ENCODE measurements around the gene ZNF407.

The ZNF407 gene

DNA sequence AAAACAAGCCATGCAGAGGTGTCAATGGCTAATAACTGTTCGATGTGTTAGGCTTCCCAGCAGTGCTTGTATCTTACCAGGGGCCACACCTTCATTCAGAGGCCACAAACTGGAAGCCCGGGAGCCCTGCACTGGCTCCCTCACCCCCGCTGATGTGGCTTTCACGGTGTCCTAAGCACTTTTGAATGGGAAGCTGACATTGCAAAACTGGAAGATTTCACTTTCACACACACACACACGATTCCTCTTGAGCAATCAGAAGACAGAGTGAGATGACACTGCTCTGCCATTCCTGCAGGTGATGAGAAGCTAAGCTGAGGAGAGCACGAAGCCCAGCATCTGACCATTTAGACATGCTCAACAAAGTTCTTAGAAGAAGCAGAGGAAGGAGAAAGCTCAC lies 8.6 kb upstream of the ZNF407 start:
- no peak for DNase-seq (ENCODE audit: low read depth)

DNA sequence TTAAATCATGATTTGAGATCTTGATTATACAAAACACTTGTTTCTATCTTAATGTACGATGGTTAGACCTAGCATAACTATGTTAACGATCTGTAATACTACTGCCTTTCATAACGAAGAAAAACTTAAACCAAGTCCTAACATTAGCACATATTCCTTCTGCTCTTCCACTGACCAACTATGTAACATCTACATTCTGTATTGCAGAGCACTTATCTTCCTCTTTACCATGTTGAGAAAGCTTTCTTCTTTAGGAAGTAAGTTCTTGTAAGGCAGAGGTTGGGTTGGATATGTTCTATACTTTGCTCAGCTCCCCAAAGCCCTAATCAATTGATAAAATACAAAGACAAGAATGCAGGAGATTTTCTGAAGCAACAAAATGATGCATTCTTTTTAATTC lies 7.9 kb upstream of the ZNF407 start:
- no peak for DNase-seq (ENCODE audit: low read depth)

DNA sequence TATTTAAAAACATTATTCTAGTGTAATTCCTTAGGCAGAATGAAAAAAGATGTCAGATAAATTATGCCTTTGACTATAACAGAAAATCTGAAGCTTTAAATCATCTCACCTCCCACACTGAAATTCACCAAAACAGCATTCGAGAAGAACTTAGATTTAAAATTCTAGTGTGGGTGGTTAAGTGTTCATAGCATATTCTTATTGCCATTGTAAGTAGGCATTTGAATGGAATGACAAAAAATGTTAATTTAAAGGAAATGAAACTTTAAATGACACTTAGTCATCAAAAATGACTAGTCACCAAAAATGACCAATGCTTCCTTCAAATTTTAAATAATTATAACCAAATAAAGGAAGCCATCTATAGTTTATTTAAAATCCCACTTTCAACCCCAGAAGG lies 7.0 kb upstream of the ZNF407 start:
- DNase-seq (ENCODE audit: low read depth): no peak

DNA sequence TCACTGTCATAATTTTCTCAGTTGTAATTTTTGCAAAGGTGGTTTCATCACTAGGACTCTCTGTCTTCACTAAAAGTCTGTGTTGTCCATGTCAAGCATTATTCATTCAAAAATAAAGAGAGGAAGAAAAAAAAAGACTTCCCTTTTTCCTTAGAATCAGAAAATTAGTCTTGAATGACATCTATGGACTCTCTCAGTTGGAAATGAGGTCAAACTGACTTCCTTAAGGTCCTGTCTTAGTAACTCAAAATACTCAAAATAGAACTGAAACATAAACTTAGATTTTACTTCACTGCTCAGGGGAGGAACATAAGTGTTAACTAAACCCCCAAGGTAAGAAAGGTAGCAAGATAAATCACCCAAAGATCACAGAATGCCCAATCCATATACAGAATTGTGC lies 2.2 kb upstream of the ZNF407 start:
- DNase-seq (ENCODE audit: low read depth): no peak

DNA sequence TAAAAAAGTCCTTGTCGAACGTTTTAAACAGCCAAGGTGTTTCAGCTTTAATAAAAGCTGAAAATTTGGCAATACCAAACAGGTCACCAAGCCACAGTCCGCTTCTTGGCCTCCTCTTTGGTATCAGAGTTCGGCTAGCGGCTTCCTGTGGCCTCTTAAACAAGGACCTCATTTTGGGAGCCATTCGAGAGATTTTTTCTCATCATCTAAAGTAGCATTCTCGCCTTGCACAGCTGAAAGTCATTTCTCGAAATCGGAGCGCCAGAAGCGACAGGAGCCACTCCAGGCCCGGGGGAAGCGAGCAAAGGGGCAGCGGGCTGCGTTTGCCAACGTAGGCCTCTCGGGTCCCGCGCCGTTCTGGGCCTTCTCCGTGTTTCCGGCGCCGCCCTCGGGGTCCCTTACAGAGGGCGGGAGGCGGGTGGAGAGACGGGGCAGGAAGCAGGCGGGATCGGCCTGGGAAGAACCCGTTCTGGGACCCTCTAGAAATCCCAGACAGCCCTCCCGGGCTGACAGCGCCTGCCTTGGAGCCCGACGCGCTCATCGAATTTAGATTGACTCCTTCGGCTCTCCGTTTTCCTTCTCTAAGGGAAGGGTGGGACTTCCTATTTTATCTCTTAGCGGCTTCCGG lies 522 bp upstream of the ZNF407 start:
- DNase-seq (ENCODE audit: low read depth): peak; percentile 43

DNA sequence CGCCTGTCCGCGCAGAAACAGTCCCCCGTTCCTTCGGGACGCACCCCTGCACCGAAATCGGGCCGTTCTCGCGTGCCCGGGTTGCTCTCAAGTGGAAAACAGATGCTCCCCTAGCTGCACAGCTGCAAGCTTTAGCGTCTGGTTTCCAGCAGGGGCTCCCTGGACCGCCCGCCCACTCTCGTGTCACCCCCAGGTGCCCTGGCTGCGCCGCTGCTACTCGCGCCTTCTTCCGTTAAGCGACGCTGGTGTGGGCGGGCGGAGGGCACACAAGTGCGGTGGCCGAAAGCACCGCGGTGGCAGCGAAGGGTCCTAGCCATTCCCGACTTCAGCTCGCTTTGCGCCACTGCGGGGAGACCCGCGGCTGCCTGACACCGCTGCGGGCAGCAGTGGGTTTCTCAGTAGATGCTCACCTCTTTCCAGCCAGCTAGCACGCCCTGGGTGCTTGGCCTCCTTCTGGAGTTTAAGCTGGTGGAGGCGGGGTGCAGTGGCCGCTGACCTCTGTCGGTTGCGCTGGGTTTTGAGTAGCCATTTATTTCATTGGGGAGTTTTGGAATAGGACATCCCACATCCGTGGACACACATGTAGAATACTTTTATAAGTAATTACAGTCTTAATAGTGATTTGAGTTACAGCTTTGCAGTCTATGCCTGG lies 806 bp downstream of the ZNF407 start:
- DNase-seq (ENCODE audit: low read depth): peak; percentile 45

DNA sequence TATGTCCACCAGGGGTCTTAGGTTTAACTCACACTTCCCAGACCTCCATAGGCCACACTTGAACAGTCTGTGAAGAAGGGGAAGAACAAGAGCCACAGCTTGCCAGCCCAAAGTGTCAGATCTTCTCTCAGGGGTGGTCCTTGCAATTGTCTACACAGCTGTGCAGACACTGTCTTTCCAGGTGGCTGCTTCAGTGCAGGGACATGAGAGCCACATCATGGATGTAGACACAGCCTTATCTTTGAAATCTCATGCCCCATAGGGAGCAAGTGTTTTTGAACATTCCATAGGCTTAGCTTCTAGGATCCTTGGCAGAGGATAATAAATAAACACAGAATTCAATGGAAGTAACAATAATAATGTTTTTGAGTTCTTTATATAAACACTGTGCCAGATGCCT lies 6.7 kb downstream of the ZNF407 start:
- no peak for DNase-seq (ENCODE audit: low read depth)

DNA sequence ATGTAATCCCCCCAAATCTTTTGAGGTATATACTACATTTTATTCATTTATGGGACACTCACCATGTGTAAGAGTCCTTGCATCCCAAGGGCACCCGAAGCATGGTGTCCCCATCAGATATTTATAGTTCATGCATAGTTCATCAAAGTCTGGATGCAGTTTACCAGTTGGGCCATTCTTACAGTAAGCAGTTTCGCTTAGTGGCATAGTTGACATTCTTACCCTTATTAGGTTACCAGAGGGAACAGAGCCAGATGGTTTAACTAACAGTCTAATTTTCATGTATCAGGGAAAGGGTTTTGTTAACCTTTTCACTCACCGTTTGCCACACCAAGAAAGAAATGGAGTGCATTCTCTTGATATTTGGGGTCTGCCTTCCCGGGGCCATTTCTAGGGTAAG lies 7.1 kb downstream of the ZNF407 start:
- DNase-seq (ENCODE audit: low read depth): no peak

DNA sequence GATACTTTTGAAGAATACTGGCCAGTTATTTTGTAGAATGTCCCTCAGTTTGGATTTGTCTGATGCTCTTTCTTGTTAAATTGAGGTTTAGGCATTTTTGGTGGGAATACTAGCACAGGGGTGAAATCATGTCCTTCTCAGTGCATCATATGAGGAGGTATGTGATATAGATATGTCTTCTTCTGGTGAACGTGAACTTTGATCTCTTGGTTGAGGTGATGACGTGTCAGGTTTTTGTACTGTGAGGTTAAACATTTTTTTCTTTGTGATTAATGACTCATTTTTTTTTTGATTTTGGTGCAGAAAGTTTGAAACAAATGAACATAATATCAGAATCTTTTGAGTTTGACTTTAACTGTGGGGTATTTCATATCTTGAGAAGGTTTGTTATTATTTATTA lies 11.0 kb downstream of the ZNF407 start:
- DNase-seq (ENCODE audit: low read depth): no peak

DNA sequence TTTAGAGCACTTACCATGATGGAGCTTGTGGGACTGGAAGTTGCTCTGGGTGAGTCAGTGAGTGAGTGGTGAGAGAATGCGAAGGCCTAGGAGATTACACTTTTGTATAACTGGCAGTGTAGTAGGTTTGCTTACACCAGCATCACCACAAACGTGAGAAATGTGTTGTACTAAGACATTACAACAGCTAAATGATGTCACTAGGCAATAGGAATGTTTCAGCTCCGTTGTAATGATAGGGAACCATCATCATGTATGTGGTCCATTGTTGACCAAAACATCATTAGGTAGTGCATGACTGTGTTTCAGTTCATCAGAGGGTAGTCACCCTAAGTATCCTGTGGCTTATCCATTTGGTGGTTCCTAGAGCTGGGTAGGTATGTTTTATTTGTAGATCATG lies 11.9 kb downstream of the ZNF407 start:
- no peak for DNase-seq (ENCODE audit: low read depth)

DNA sequence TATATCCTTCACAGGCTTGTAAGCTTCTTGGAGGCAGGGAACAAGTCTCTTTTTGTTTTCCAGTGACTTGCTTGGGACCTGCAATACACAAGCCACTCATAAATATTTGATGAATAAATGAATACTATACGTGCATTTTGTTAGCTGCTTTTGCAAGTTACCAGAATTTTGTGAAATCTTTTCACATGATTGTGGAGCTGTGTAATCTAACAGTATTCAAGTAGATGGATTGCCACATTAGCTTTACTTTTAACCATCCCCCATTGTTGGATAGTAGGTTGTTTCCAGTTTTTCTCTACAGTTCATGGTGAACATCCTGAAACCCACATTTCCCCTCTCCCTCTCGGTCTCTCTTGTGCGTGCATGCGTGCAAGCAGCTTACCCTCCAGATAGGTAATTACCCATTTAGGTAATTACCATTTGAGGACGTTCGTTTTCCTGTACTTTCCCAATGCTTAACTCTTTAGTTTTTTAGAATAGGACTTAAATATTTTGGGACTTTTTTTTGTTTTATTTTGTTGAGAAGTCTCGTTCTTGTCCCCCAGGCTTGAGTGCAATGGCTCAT lies 12.5 kb downstream of the ZNF407 start:
- DNase-seq (ENCODE audit: low read depth): no peak

DNA sequence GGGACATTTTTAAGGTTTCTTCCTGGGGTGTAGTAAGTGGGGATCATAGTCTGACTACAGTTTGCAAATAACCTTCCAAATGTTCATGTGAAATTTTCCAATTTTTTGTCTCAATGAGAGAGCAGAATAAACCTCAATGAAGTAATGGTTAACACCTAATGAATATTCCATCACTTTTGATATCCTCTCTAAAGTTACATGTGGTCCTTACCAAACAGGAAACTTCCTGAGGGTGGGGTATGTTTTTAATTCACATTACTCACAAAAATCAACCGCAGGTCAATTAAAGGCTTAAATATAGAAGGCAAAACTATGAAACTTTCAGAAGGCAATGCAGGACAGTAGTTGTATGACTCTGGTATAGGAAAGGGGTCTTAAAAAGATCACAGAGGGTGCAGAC lies 13.2 kb downstream of the ZNF407 start:
- no peak for DNase-seq (ENCODE audit: low read depth)

DNA sequence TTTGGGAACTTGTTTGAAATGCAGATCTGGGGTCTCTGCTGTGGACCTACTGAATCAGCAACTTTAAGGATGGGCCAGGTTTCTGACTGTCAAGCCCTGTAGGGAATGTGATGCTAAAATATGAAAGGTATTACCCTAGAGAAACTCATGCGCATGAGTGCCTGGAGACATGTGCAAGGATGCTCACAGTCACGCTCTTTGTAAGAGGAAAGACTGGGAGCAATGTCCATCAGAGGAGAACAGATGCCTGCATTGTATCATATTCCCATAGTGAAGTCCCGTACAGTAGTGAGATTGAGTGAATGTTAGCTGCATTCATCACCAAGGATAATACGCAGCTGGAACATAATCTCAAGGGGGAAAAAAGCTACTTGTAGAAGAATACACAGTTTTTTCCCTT lies 14.1 kb downstream of the ZNF407 start:
- no peak for DNase-seq (ENCODE audit: low read depth)

DNA sequence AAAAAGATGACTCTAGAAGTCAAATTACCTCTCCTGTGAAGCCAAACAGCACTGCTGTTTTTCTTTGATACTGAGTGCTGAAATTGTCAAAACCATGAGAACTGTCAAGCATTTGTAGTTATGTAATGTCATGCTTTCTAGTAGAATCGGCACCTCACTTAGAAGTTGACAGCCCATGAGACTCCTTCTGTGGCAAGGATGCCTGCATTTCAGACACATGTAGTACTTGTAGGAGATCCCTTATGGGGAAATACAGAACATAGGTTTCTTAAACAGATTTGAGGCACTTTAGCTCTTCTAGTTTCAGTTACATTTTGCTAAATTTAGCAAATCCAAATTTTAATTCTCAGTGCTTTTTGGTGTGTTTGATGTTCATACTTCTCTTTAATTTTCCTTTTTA lies 15.7 kb downstream of the ZNF407 start:
- DNase-seq (ENCODE audit: low read depth): no peak

DNA sequence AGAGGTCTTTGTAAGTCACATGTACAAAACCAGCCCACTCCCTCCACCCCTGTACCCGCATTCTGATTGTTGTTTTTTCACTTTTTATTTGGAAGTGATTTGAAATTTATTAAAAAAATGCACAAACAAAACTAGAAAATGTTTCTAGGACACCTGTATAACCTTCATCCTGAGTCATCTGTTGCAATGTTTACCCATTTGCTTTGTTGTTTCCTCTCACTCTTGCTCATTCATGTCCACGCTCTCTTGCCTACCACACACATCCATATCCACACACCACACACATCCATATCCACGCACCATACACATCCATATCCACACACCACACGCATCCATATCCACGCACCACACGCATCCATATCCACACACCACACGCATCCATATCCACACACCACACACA lies 18.8 kb downstream of the ZNF407 start:
- no peak for DNase-seq (ENCODE audit: low read depth)

DNA sequence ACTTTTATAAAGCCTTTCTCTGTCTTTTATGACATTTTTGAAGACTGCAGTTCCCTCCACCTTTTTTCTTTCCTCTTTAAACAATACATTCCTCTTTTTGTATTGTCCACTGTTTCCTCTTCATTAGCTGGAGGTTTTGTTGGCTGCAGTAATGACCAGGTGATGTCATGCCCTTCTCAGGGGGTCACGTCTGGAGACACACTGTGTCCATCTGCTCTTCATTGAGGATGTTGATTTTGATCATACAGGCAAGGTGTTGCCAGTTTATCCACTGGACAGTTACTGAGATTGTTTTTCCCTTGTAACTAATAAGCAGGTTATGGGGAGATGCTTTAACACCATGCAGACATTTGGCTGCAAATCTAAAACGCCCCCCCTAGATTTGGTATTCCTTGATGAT lies 19.8 kb downstream of the ZNF407 start:
- DNase-seq (ENCODE audit: low read depth): no peak

DNA sequence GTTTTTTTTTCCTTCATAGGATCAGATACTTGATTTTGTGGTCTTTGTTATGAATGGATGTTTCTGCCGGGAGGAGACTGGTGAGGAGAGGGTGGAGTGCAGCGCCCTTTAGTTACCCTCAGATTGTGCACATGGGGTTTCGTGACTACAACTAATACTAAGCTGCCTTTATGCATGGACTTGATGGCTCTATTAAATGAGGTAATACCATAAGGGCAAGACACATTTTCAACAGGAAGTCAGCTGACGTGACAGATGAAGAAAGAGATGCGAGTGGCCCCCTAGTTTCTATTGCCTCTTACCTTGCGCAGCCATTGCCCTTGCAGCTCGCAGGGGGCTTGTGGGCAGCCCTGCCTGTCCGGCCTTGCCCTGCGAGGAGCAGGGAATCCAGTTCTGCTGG lies 24.4 kb downstream of the ZNF407 start:
- DNase-seq (ENCODE audit: low read depth): no peak

DNA sequence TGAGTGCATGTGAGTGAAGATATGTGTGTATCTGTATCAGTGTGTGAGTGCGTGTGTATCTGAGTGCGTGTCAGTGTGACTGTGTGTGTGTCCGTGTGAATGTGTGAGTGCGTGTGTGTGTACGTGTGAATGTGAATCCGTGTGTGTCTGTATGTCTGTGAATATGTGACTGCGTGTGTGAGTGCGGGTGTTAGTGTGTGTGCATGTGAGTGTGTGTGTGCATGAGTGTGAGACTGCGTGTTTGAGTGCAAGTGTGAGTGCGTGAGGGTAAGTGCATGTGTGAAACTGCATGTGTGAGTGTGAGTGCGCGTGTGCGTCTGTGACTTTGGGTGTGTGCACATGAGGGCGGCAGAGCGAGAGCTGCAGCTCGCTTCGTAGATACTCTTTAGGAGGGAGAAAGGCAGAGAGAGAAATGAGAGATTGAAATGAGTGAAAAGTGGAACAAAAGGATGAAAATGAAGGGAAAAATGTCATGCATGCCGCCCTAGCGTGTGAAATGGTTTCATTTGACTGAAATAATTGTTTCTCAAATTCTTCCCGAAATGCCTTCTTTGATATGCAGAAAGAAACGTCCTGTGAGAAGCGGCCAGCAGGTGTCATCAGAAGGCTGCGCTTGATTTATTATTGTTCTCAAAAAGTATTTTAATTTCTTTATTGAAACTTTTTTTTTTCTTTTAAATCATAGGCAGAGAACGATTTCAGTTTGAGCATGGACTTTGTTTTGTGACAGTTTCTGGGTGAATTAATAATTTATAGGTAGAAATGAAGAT lies 25.6 kb downstream of the ZNF407 start:
- DNase-seq (ENCODE audit: low read depth): no peak

DNA sequence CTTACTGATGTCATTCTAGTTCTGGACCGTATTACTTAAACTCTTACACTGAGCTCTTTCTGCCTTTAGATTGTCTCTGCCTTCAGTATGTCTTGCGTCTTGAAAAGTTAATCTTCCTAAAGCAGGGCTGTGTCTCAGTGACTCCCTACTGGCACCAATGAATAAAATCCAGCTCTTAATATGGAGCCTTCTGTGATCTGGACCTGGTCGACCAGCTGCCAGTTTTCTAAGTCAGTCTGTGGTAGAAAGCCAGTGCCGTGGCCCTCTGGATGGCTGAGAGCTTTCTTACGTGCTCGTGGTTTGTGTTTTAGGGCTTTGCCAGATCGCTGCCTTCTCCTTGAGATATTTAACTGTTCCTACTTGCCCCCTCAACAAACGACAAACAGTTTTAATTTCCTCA lies 26.8 kb downstream of the ZNF407 start:
- DNase-seq (ENCODE audit: low read depth): no peak

DNA sequence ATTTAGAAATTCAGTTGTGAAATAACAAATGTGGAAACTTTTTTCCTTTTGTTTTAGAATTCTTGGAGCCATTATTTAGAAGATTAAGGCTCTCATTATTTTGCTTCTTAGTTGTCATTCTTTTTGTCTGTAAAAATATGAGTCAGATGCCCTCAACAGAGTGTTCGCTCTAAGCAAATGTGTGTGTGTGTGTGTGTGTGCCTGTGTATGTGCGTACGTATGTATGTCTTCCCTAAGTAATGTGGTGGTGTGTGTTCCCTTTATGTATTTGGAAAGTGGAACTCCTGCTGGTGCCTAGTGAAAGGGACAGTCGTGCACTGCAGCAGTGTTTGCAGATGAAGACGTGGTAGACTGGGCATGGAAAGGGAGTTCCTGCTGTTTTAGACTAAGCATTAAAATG lies 27.5 kb downstream of the ZNF407 start:
- DNase-seq (ENCODE audit: low read depth): no peak

DNA sequence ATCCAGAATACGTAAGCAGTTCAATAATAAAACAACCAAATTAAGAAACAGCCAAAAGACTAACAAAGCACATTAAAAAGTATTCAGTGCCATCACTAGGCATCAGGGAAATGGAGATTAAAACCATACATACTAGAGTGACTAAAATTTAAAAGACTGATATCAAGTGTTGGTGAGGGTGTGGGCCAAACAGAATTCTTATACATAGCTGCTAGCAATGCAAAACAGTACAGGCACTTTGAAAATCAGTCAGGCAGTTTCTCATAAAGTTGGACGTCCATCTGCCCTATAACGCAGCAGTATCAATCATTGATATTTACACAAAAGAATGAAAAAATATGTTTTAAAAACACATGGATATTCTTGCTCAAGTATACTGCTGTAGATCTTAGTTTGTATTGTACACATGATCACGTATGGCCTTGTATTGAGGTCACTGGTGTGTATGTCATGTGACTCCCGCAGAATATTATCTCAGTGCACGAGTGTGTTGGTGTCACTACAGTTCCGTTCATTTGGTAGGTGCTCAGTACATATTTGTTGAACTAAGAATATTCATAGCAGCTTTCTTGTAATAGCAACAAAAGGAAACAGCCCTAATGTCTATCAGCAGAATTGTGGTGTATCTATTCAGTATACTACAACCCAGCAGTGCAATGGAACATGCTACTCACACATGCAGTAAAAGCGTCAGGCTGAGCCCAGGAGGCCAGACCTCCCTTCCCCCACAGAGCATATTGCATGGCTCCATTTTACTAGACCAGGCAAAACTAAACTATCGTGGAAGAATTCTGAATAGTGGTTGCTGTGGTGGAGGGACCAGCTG lies 28.6 kb downstream of the ZNF407 start:
- DNase-seq (ENCODE audit: low read depth): no peak

DNA sequence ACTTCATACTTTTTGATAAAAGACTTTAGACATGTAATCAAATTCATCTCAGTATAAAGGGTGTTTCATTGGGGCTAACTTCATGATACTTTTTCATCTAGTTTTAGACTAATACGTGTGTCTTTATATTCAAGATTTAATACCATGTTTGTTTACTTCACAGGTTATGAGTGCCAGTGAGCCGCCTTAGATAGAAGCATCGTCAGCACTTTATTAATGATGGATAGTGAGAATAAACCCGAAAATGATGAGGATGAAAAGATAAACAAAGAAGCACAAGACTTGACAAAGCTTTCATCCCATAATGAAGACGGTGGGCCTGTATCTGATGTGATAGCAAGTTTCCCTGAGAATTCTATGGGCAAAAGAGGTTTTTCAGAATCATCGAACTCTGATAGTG lies 33.1 kb downstream of the ZNF407 start:
- DNase-seq (ENCODE audit: low read depth): no peak
